ENCODE results near the gene OTOF. TPM values are rescaled to one million over a fixed set of nuclear protein-coding genes. Genes with fewer than 3 reads are reported as not detected.
"Not testable (repeated sequence)": the region's sequence is repeated elsewhere in the genome, so short reads cannot be mapped to it uniquely, and the experiment has no call there.

Gene OTOF
- total and polyA plus RNA-seq, 2 experiments from 2014 or later, result 0.10 to 0.33 TPM

DNA sequence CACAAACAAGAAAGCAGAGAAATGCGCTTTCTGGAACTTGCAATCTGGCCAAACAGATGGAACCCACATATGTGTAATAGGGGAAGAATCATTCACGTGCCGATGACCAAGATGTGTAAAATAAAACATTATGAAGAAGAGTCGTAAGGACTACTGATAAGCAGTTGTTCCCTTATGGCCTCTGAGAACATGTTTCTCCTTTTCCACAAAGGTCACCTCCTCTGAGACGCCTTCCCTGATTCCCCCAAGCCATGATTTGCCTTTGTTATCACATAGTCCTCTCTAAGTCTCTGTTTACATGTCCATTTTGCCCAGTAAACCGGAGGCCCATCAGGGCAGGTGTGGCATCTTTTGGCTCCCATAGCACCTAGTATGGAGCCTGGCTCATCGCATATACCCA lies 8.0 kb downstream of the OTOF start:
- H3K9me3 ChIP-seq (ENCODE audit: low read depth), result no peaks in the 10 kb centered on the region
- 92% methylated on average over 7 of the region's 7 CpGs for WGBS (ENCODE audit: low lambda C conversion rate, missing lambda C conversion rate)

DNA sequence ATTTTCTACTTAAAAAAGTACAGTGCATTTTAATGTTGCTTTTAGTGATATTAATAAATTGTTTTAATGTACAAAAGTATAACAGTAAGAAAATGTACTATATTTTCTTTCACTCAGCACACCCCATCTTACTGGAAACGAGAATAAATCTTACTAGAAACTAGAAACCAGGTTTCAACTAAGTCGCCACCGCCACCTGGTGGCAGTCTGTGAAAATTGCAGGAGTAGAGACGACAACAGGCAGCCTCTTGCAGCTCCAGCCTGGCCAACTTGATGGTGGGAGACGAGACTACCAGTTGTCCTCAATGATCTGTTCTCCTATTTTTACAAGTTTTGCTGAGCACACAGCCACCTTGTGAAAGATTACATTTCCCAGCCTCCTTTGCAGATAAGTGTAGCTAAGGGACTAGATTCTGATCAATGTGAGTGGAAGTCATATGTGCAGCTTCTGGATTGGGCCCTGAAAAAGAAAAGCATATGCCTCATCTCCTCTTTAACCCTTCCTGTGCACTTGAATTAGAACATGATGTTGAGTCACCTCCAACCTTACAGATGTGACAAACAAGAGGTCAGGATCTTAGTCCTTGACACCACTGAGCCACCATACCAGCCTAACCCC lies 8.7 kb downstream of the OTOF start:
- DNase-seq (ENCODE audit: low spot score), result peak; percentile 82
- no peak overlapping the region for H3K27ac ChIP-seq

More for the DNA sequence above, 8.0 kb downstream of the OTOF start:
- H3K36me3 ChIP-seq (replicated peaks; ENCODE audit: insufficient read depth, low read depth), result no peaks in the 10 kb centered on the region
- no peak overlapping the region for H3K27ac ChIP-seq
- H3K79me2 ChIP-seq, result no peaks in the 10 kb centered on the region
- H3K27me3 ChIP-seq, result no peaks in the 10 kb centered on the region
- no peak for DNase-seq (ENCODE audit: low spot score)
- TF ChIP-seq, protein P1, sequence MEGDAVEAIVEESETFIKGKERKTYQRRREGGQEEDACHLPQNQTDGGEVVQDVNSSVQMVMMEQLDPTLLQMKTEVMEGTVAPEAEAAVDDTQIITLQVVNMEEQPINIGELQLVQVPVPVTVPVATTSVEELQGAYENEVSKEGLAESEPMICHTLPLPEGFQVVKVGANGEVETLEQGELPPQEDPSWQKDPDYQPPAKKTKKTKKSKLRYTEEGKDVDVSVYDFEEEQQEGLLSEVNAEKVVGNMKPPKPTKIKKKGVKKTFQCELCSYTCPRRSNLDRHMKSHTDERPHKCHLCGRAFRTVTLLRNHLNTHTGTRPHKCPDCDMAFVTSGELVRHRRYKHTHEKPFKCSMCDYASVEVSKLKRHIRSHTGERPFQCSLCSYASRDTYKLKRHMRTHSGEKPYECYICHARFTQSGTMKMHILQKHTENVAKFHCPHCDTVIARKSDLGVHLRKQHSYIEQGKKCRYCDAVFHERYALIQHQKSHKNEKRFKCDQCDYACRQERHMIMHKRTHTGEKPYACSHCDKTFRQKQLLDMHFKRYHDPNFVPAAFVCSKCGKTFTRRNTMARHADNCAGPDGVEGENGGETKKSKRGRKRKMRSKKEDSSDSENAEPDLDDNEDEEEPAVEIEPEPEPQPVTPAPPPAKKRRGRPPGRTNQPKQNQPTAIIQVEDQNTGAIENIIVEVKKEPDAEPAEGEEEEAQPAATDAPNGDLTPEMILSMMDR (IDR thresholded peaks at IDR 0.05; ENCODE audit: poor library complexity), result no peak
- TF ChIP-seq EZH2 (IDR thresholded peaks at IDR 0.05; ENCODE audit: borderline replicate concordance) (no peak), EZH2phosphoT487 (IDR thresholded peaks at IDR 0.05; ENCODE audit: low read depth, severe bottlenecking, unreplicated experiment) (no peak)
- H3K4me3 ChIP-seq, result no peak overlapping the region
- H3K4me1 ChIP-seq (ENCODE audit: insufficient read depth), result no peaks in the 10 kb centered on the region
- H4K20me1 ChIP-seq (ENCODE audit: insufficient read depth, poor library complexity, severe bottlenecking), result no peaks in the 10 kb centered on the region
- H3K4me2 ChIP-seq, result no peak overlapping the region
- H3K9me2 ChIP-seq (replicated peaks; ENCODE audit: insufficient read depth), result no peaks in the 10 kb centered on the region
- no peak overlapping the region for H2AFZ ChIP-seq

DNA sequence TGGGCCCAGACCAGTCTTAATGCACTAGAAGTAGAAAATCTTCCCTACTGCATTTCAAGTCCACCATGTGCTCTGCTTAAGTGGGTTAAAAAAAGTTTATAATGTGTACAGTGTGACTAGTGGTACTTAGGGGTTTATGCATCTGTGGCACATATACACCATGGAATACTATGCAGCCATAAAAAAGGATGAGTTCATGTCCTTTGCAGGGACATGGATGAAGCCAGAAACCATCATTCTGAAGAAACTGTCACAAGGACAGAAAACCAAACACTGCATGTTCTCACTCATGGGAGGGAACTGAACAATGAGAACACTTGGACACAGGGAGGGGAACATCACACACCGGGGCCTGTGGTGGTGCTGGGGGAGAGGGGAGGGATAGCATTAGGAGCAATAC lies 9.4 kb downstream of the OTOF start:
- DNase-seq (ENCODE audit: low spot score); H3K9me3 ChIP-seq (ENCODE audit: low read depth); H3K4me2 ChIP-seq; H4K20me1 ChIP-seq (ENCODE audit: insufficient read depth, poor library complexity, severe bottlenecking); H3K79me2 ChIP-seq; H3K27ac ChIP-seq; H2AFZ ChIP-seq; H3K4me1 ChIP-seq (ENCODE audit: insufficient read depth); H3K9me2 ChIP-seq (replicated peaks; ENCODE audit: insufficient read depth); H3K4me3 ChIP-seq; H3K36me3 ChIP-seq (replicated peaks; ENCODE audit: insufficient read depth, low read depth); H3K27me3 ChIP-seq: not testable (repeated sequence)
- WGBS (ENCODE audit: low lambda C conversion rate, missing lambda C conversion rate), result 100% methylated on average over 1 of the region's 1 CpG

More for the DNA sequence above, 8.7 kb downstream of the OTOF start:
- Histone ChIP-seq H2AFZ (no peak overlapping the region), H3K4me2 (no peak overlapping the region), H3K4me3 (no peak overlapping the region), H3K36me3 (replicated peaks; ENCODE audit: insufficient read depth, low read depth) (no peaks in the 10 kb centered on the region), H3K9me2 (replicated peaks; ENCODE audit: insufficient read depth) (no peaks in the 10 kb centered on the region), H3K79me2 (no peaks in the 10 kb centered on the region), H4K20me1 (ENCODE audit: insufficient read depth, poor library complexity, severe bottlenecking) (no peaks in the 10 kb centered on the region), H3K27me3 (no peaks in the 10 kb centered on the region), H3K4me1 (ENCODE audit: insufficient read depth) (no peaks in the 10 kb centered on the region), H3K9me3 (ENCODE audit: low read depth) (no peaks in the 10 kb centered on the region)
- 12% methylated on average over 5 of the region's 5 CpGs for WGBS (ENCODE audit: low lambda C conversion rate, missing lambda C conversion rate)
- no peak for TF ChIP-seq EZH2phosphoT487 (IDR thresholded peaks at IDR 0.05; ENCODE audit: low read depth, severe bottlenecking, unreplicated experiment)
- TF ChIP-seq, protein P1 (IDR thresholded peaks at IDR 0.05; ENCODE audit: poor library complexity), result peak; percentile 67
- TF ChIP-seq EZH2 (IDR thresholded peaks at IDR 0.05; ENCODE audit: borderline replicate concordance), result no peak

DNA sequence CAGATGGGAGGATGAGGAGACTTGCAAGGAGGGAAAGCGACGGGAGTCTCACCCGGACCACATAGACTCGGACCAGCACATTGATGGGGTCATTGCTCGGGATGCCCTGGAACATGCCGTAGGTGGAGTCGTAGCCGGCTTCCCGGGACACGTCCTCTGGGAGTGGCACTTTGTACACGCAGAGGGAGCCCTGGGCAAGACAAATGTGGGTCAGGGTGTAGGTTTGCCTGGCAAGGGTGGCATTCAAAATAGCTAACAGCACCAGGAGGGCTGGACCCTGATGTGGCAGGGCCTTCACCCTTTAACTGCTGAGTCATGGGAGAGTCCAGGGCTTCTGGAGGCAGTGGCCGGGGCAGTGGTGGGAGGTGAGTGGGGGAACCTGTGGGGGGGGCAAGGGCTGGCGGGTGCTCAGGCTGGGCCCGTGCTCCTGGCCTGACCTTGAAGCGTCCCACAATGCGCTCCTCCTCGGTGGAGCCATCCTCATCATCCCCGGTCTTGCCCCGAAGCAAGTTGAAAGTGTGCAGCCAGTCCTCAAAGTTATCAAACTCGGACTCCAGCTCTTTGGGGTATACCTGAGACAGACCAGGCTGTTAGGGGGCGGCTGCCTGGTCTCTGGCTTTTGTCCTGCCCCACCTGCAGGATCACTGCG lies 11.1 kb downstream of the OTOF start:
- no peaks in the 10 kb centered on the region for H4K20me1 ChIP-seq (ENCODE audit: insufficient read depth, poor library complexity, severe bottlenecking)
- H3K9me2 ChIP-seq (replicated peaks; ENCODE audit: insufficient read depth), result no peaks in the 10 kb centered on the region
- WGBS (ENCODE audit: low lambda C conversion rate, missing lambda C conversion rate), result 86% methylated on average over 17 of the region's 22 CpGs
- H3K27ac ChIP-seq, result no peak overlapping the region
- H2AFZ ChIP-seq, result no peak overlapping the region
- no peaks in the 10 kb centered on the region for H3K9me3 ChIP-seq (ENCODE audit: low read depth)
- DNase-seq (ENCODE audit: low spot score), result no peak
- no peak for TF ChIP-seq EZH2phosphoT487 (IDR thresholded peaks at IDR 0.05; ENCODE audit: low read depth, severe bottlenecking, unreplicated experiment)
- no peak for TF ChIP-seq EZH2 (IDR thresholded peaks at IDR 0.05; ENCODE audit: borderline replicate concordance)
- TF ChIP-seq, protein P1 (IDR thresholded peaks at IDR 0.05; ENCODE audit: poor library complexity), result no peak
- H3K36me3 ChIP-seq (replicated peaks; ENCODE audit: insufficient read depth, low read depth), result no peaks in the 10 kb centered on the region
- H3K79me2 ChIP-seq, result no peaks in the 10 kb centered on the region
- H3K27me3 ChIP-seq, result no peaks in the 10 kb centered on the region
- no peak overlapping the region for H3K4me2 ChIP-seq
- H3K4me1 ChIP-seq (ENCODE audit: insufficient read depth), result no peaks in the 10 kb centered on the region
- no peak overlapping the region for H3K4me3 ChIP-seq
